ENCODE data around the gene SPG11.
"Not testable (repeated sequence)": the region's sequence is repeated elsewhere in the genome, so short reads cannot be mapped to it uniquely, and the experiment has no call there.

The SPG11 gene
- total RNA-seq, result 90.4 to 153 reads per million in 2 donors

GRCh38 chr15:44663410-44664308 lies at the start of gene SPG11:
Gene SPG11 (minus strand): TSS chr15:44663662. CDS start chr15:44663647, 15 bp downstream.
- peak; percentile 77 to 98 (median 91) for DNase-seq

GRCh38 chr15:44712346-44713005 lies 49.0 kb upstream of the SPG11 start:
- DNase-seq, result peak in 4 of 5 experiments; percentile 44 to 83 (median 64)

GRCh38 chr15:44711743-44712345 lies 48.4 kb upstream of the SPG11 start:
- peak; percentile 31 to 77 (median 49) for DNase-seq

GRCh38 chr15:44711096-44711742 lies 47.8 kb upstream of the SPG11 start, which contains the start of the genes B2M and PATL2:
Gene B2M (plus strand): TSS chr15:44711517. CDS start chr15:44711547, 30 bp downstream.
Gene PATL2 (minus strand): TSS chr15:44711323. CDS start chr15:44676490, 34,833 bp downstream.
- DNase-seq, result peak; percentile 87 to 97 (median 93)

- peak in 1 of 5 experiments; percentile 83 for DNase-seq
Measured at GRCh38 chr15:44710236-44711095, 47.0 kb upstream of the SPG11 start.

GRCh38 chr15:44706946-44707636 lies 43.6 kb upstream of the SPG11 start:
- no peak for DNase-seq

GRCh38 chr15:44706401-44706800 lies 42.9 kb upstream of the SPG11 start:
- DNase-seq, result peak in 1 of 5 experiments; percentile 34

- DNase-seq, result no peak
Measured at GRCh38 chr15:44705986-44706385, 42.5 kb upstream of the SPG11 start.

GRCh38 chr15:44700676-44701075 lies 37.2 kb upstream of the SPG11 start:
- not testable (repeated sequence) for DNase-seq

GRCh38 chr15:44698641-44699040 lies 35.2 kb upstream of the SPG11 start:
- DNase-seq, result no peak

- no peak for DNase-seq
Measured at GRCh38 chr15:44697014-44697413, 33.6 kb upstream of the SPG11 start.

GRCh38 chr15:44695294-44695693 lies 31.8 kb upstream of the SPG11 start:
- DNase-seq, result no peak

- no peak for DNase-seq
Measured at GRCh38 chr15:44694416-44694815, 31.0 kb upstream of the SPG11 start.

- no peak for DNase-seq
Measured at GRCh38 chr15:44692659-44693058, 29.2 kb upstream of the SPG11 start.

GRCh38 chr15:44690245-44690644 lies 26.8 kb upstream of the SPG11 start:
- DNase-seq, result peak in 1 of 5 experiments; percentile 79

GRCh38 chr15:44689318-44689717 lies 25.9 kb upstream of the SPG11 start:
- DNase-seq, result not testable (repeated sequence)

GRCh38 chr15:44682809-44683682 lies 19.6 kb upstream of the SPG11 start:
- peak in 4 of 5 experiments; percentile 44 to 97 (median 66) for DNase-seq

- DNase-seq, result peak in 1 of 5 experiments; percentile 54
Measured at GRCh38 chr15:44682211-44682610, 18.7 kb upstream of the SPG11 start.

- DNase-seq, result peak in 2 of 5 experiments; percentile 20 to 72
Measured at GRCh38 chr15:44676676-44677075, 13.2 kb upstream of the SPG11 start.

- no peak for DNase-seq
Measured at GRCh38 chr15:44675911-44676310, 12.4 kb upstream of the SPG11 start.

All from T-helper 2 cell (primary cell).